Stimulated activated CD8-positive, alpha-beta memory T cell treated with anti-CD3 and anti-CD28 coated beads, Interleukin-7, amount 100 ng/mL, for 1 hour (primary cell): ENCODE measurements around the gene SNX1.
A peak's percentile ranks its signal among the peaks of the same experiment; 100 is the strongest.
"Not testable (repeated sequence)": the region's sequence is repeated elsewhere in the genome, so short reads cannot be mapped to it uniquely, and the experiment has no call there.

Experiments
- DNase-seq, 2 donors: peaks; one replicate each; pipeline ENCODE4 v3.0.0-alpha.2; 2020; ENCODE audit warnings: low read depth in 2 of 2

The SNX1 gene

GRCh38 chr15:64072812-64073211, 23.0 kb upstream of the SNX1 start:
- no peak for DNase-seq

DNA sequence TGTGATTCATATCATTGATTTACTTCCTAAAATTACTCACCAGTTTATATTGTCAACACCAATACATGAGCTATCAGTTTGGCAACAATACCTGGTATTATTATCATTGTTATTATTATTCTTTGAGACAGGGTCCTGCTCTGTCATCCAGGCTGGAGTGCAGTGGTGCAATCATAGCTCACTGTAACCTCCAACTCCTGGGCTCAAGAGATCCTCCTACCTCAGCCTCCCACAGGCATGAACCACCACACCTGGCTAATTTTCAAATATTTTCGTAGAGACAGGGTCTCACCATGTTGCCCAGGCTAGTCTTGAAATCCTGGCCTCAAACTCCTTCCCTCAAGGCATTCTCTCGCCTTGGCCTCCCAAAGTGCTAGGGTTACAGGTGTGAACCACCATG, 22.3 kb upstream of the SNX1 start:
- DNase-seq, result not testable (repeated sequence)

DNA sequence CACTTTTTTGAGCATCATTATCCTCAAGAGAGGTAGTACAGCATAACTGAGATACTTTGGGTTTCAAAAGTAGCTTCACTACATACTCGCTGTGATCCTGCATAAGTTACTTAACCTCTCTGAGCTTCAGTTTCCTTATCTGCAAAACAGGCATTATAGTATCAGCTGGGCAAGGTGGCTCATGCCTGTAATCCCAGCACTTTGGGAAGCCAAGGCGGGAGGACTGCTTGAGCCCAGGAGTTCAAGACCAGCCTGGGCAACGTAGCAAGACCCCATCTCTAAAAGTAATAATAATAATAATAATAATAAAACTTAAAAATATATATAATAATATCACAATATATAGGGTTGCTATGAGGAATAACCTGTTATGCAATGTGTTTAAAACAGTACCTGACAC, 13.0 kb upstream of the SNX1 start:
- no peak for DNase-seq

DNA sequence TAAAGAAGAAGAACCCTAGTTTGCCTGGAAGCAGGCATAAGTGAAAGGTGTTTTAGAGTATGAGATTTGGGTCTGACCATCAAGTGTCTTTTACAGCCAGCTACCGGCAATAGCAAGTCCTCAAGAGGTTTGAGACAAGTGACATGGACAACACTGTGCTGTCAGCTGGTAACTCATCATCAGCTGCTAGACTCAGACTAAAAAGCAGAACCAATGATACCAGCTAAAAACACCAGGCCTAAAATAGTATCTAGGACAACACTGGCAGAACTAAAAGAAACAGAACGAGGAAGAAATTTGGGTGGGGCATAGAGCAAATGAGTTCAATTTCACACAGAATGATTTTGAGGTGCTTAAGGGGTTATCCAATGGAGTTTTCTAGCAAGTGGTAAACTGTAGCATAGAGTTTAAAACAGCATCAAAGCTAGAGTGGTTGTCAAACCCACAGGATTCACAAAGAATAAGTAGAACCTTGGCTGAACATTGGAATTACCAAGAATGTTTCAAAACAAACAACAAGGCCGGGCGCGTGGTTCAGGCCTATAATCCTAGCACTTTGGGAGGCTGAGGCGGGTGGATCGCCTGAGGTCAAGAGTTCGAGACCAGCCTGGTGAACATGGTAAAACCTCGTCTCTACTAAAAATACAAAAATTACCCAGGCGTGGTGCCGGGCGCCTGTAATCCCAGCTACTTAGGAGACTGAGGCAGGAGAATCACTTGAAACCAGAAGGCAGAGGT, 6.1 kb upstream of the SNX1 start:
- no peak for DNase-seq

DNA sequence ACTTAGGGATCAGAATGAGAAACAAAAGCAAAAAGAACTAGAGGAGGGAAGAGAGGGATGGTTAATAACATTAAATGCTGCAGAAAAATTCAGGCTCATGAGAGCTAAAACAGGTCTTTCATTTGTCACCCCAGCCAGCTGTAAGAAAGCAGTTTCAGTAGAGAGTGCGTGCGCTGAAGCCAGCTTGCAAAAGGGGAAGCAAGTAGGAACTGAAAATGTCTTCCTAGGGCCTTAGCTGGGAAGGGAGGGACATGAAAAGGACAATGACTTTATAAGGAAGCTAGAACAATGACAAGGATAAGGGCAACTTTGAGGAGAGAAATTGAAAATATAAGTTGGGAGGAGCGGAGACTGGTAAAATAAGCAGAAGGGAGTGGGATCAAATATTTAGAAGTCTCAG, 5.3 kb upstream of the SNX1 start:
- DNase-seq, result no peak

GRCh38 chr15:64092075-64092820, 3.5 kb upstream of the SNX1 start:
- no peak for DNase-seq

GRCh38 chr15:64092864-64093626, 2.7 kb upstream of the SNX1 start:
- DNase-seq, result no peak

DNA sequence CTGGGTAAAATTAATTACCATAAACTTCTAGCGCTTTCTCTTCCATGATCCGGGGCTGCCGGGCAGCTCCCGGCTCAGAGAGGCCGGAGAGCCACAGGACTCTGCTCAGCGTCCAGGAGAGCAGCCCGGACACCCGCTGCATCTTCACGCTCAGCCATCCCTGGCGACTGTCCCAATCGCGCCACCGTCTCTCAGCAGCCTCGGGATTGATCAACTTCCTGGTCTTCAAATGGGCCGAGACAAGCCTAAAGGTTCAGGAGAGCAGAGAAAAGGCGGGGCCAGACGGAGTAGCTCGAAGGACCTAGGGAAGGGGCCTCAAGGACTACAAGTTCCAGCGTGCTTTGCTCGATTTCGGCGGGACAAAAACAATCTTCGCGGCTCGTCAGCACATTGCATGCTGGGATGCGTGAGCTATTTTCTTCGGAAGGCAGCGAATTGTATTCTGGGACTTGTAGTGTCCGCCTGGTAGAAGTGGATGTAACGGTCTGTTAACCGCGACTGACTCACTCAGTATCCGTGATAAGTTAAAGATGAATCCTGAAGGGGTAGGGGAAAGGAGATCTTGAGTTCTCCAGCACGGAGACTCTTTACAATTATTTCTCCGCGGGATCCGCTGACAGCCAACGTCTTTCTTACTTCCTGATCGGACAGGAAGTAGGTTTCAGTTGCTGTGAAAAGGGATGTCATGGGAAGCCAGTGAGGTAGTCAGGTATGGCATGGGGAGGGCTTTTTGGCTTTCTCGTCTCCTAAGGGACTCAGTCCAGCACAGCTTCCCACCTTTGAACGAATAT, 2.0 kb upstream of the SNX1 start, which contains the start of gene CIAO2A:
TSS of gene CIAO2A (minus strand) at position 212 of the 791 bp plus-strand sequence. CDS start at position 142, 70 bp downstream.
- DNase-seq, result peak; percentile 74 to 76

GRCh38 chr15:64095431-64095794, 369 bp upstream of the SNX1 start:
- no peak for DNase-seq

DNA sequence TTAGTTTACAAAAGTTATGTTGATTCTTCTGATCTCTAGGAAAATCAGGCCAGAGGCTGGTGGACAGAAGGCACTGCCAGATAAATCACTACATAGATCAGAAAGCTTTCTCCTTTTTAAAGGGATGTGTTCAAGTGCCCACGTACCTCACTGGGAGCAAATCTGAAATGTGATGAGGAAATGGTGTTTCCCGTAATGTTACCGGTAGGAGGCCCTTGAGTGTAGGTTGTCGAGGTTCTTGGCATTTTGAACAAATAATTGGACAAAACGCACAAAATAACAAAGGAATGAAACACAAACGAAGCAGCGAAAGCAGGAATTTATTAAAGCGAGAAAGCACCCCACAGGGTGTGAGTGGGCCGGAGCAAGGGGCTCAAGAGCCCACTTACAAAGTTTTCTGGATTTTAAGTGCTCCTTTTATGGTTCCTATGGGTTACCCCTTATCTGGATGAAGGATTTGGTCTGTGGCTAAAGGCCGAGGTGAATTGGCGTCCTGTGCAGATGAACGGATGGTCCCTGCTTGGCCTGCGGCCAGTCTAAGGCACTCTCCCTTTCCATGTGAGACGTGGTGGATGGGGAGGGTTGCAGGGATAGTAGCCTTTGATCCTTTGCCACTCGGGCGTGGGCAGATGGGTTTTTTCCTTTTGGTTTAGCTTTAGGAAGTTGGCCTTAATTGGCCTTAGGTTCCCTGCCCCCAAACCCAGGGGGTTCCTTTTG, 1.0 kb downstream of the SNX1 start:
- no peak for DNase-seq

DNA sequence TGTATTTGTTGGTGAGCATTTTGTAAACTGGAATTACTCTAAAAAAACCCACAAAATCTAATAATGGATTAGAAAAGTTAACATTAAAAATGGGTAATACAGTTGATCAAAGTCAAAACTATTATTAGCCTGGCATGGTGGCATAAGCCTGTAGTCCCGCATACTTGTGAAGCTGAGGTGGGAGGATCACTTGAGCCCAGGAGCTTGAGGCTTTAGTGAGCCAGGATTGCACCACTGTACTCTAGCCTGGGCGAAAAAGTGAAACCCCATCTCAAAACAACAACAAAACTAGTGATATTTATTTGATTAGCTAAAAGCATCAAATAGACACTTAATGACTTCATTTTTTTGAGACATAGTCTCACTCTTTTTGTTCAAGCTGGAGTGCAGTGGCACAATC, 3.6 kb downstream of the SNX1 start:
- DNase-seq, result no peak

GRCh38 chr15:64100958-64101357, 5.2 kb downstream of the SNX1 start:
- DNase-seq, result no peak

DNA sequence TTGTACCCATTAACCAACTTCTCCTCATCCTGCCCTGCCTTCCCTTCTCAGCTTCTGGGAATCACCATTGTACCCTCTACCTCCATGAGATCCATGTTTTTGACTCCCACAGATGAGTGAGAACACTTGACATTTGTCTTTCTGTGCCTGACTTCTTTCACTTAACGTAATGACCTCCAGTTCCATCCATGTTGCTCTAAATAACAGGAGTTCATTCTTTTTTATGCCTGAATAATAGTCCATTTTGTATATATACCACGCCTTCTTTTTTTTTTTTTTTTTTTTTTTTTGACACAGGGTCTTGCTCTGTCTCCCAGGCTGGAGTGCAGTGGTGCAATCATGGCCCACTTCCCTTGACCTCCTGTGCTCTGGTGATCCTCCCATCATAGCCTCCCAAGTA, 6.7 kb downstream of the SNX1 start:
- DNase-seq, result no peak

DNA sequence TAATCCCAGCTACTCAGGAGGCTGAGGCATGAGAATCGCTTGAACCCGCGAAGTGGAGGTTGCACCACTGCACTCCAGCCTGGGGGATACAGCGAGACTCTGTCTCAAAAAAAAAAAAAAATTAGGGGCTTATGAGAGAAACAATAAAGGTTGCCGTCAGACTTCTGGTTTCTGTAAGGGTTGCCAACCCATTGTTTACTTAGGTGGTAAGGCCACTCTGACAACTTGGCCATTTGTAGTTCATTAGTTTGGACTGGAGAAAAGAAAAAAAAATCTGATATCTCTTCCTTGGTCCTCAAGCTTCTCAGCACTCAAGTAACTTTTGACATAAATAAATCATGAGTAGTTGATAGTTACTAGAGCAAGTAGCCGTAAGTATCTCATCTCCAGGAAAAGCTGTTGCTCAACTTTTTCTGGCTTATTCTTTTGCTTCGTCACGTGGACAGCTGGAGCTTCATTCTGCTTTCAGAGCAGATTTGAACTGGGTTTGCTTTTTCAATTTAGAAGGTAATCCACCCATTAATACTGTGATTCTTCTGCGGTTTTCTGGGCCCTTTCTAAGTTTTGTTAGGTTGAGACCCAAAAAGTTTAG, 9.4 kb downstream of the SNX1 start:
- no peak for DNase-seq

- no peak for DNase-seq
Measured at GRCh38 chr15:64107337-64107736, 11.6 kb downstream of the SNX1 start.

DNA sequence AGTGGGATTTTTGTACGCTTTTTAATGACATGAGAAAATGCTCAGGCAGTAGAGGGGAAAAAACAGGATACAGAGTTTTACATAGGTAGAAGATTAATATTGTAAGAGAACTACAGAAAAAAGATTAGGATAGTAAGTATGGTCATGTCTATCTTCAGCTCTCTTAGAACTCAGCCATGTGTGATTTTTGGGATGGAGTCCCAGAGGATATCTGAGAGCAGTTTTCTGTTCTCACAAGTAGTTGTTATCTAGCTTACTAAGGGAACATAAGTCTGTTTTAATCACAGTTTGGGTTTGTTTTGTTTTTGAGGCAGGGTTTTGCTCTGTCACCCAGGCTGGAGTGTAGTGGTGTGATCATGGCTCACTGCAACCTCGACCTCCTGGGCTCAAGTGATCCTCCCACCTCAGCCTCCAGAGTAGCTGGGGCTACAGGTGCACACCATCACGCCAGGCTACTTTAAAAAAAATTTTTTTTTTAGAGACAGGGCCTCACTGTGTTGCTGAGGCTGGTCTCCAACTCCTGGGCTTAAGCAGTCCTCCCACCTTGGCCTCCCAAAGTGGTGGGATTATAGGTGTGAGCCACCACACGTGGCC, 14.4 kb downstream of the SNX1 start:
- DNase-seq, result not testable (repeated sequence)

DNA sequence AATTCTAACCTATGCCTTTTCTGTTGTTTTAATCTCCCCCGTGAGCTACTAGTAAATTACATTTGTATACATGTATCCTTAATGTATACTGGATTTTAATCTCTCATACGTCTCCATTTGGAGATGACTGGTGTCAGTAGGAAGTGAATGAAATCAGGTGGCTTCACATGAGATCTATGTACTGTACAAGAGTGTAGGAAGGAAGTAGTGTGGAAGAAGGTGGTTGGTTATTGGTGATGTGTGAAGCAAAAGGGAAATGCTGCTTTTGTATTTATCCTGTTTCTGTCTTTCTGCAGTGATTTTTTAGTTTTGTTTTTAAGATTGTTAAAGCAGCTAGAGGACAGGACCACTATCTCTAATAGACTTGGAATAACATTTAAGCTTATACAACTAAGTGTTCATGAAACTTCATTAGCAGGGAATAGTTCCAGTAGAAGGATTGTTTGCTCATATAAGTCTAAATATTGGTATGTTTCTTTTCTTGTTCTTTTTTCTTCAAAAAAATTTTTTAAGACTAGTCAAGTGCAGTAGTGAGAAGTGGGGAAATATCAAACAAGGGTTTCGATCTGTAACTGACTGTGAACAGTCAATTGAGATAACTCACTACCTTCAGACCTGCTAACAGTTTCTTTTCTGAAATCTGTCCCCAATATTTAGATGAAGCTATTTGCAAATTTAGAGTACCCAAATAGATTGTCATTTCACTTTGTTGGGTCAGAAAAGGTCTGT, 15.3 kb downstream of the SNX1 start:
- no peak for DNase-seq

DNA sequence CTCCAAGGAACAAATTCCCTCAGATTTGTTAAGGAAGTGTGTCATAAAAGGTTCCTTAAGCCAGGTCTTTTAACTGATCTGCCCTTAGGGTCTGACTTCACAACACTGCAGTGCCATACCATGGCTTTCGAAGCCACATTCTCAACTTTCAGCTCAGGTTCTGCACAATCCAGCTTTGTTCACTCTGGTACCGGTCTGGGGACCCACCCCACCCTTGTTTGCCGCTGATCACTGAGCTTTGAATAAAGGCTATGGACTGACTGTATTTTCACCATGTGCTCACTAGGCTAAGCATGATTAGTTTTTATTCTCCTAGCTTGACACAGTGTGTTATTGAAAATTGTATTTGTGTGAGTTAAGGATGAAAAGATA, 15.9 kb downstream of the SNX1 start:
- DNase-seq, result no peak

GRCh38 chr15:64112073-64112772, 16.4 kb downstream of the SNX1 start:
- DNase-seq, result no peak
